SK-N-SH treated with all-trans-retinoic acid at 6 μM for 48 hours (cell line): ENCODE measurements around the gene MED29.

Experiments used
- ATAC-seq: fragments of 200-7000 bp; cut with Tn5 transposase; 3 replicates; pipeline ENCODE4 v1.9.1; 2020; ENCODE audit warnings: mild to moderate bottlenecking, moderate library complexity
- ARNTL ChIP-seq: fragments of 450-650 bp; formaldehyde crosslinking; IDR thresholded peaks from 2 replicates; pipeline ENCODE4 v1.5.0; 2020; ENCODE audit warnings: low read depth, mild to moderate bottlenecking, moderate library complexity, borderline replicate concordance
- BACH2 ChIP-seq: fragments of 250-450 bp; sonication (Bioruptor Pico); IDR thresholded peaks from 2 replicates; pipeline ENCODE4 v1.9.0; 2021; ENCODE audit warnings: mild to moderate bottlenecking, borderline replicate concordance
- CREB5 ChIP-seq: fragments of 250-450 bp; sonication (Bioruptor Pico); IDR thresholded peaks from 2 replicates; pipeline ENCODE4 v1.5.1; 2020; ENCODE audit warnings: low read depth, mild to moderate bottlenecking, moderate library complexity
- CSDC2 ChIP-seq: fragments of 250-450 bp; sonication (Bioruptor Pico); IDR thresholded peaks from 2 replicates; pipeline ENCODE4 v1.5.0; 2020; ENCODE audit warnings: mild to moderate bottlenecking, moderate library complexity
- CSRNP3 ChIP-seq: fragments of 250-450 bp; sonication (Bioruptor Pico); IDR thresholded peaks from 2 replicates; pipeline ENCODE4 v1.5.1; 2021; ENCODE audit warnings: mild to moderate bottlenecking, moderate library complexity
- ESRRG ChIP-seq: fragments of 250-450 bp; sonication (Bioruptor Pico); IDR thresholded peaks from 2 replicates; pipeline ENCODE4 v1.6.1; 2021; ENCODE audit warnings: mild to moderate bottlenecking
- GLIS3 ChIP-seq: fragments of 250-450 bp; sonication (Bioruptor Pico); IDR thresholded peaks from 2 replicates; pipeline ENCODE4 v1.5.0; 2020; ENCODE audit warnings: mild to moderate bottlenecking, moderate library complexity
- ISL1 ChIP-seq: fragments of 250-450 bp; sonication (Bioruptor Pico); IDR thresholded peaks from 2 replicates; pipeline ENCODE4 v2.1.2; 2022; ENCODE audit warnings: mild to moderate bottlenecking, moderate library complexity
- OSR1 ChIP-seq: fragments of 250-450 bp; sonication (Bioruptor Pico); IDR thresholded peaks from 2 replicates; pipeline ENCODE4 v1.8.0; 2022; ENCODE audit warnings: moderate library complexity, mild to moderate bottlenecking, inconsistent platforms
- POU6F1 ChIP-seq: fragments of 250-450 bp; sonication (Bioruptor Pico); IDR thresholded peaks from 2 replicates; pipeline ENCODE4 v1.8.0; 2021; ENCODE audit warnings: low read depth, mild to moderate bottlenecking, moderate library complexity, borderline replicate concordance
- PPARA ChIP-seq: fragments of 250-450 bp; sonication (Bioruptor Pico); IDR thresholded peaks from 2 replicates; pipeline ENCODE4 v1.5.0; 2020; ENCODE audit warnings: mild to moderate bottlenecking, borderline replicate concordance
- RARB ChIP-seq: fragments of 250-450 bp; sonication (Bioruptor Pico); IDR thresholded peaks from 2 replicates; pipeline ENCODE4 v1.8.0; 2021; ENCODE audit warnings: mild to moderate bottlenecking, moderate library complexity
- SNAI2 ChIP-seq: fragments of 250-450 bp; sonication (Bioruptor Pico); IDR thresholded peaks from 2 replicates; pipeline ENCODE4 v1.5.0; 2020; ENCODE audit warnings: mild to moderate bottlenecking, moderate library complexity
- TCF4 ChIP-seq: fragments of 250-450 bp; sonication (Bioruptor Pico); IDR thresholded peaks from 2 replicates; pipeline ENCODE4 v1.8.0; 2021; ENCODE audit warnings: mild to moderate bottlenecking, moderate library complexity, borderline replicate concordance
- TOX ChIP-seq: fragments of 250-450 bp; sonication (Bioruptor Pico); IDR thresholded peaks from 2 replicates; pipeline ENCODE4 v1.8.0; 2021; ENCODE audit warnings: mild to moderate bottlenecking, moderate library complexity, borderline replicate concordance
- TSHZ2 ChIP-seq: fragments of 250-450 bp; sonication (Bioruptor Pico); IDR thresholded peaks from 2 replicates; pipeline ENCODE4 v1.5.0; 2020; ENCODE audit warnings: mild to moderate bottlenecking, moderate library complexity
- ZC3H10 ChIP-seq: fragments of 250-450 bp; sonication (Bioruptor Pico); IDR thresholded peaks from 2 replicates; pipeline ENCODE4 v1.5.1; 2021; ENCODE audit warnings: mild to moderate bottlenecking, moderate library complexity
- ZFP3 ChIP-seq: fragments of 250-450 bp; sonication (Bioruptor Pico); IDR thresholded peaks from 2 replicates; pipeline ENCODE4 v1.5.0; 2020; ENCODE audit warnings: mild to moderate bottlenecking, moderate library complexity
- ZFP30 ChIP-seq: fragments of 450-650 bp; formaldehyde crosslinking; IDR thresholded peaks from 2 replicates; pipeline ENCODE4 v1.5.0; 2022; ENCODE audit warnings: mild to moderate bottlenecking, moderate library complexity
- ZNF565 ChIP-seq: fragments of 450-650 bp; formaldehyde crosslinking; conservative IDR thresholded peaks from 2 replicates; pipeline ENCODE4 v1.5.0; 2020; ENCODE audit warnings: low read depth, mild to moderate bottlenecking, moderate library complexity
- ZNF70 ChIP-seq: fragments of 450-650 bp; formaldehyde crosslinking; IDR thresholded peaks from 2 replicates; pipeline ENCODE4 v1.5.0; 2020; ENCODE audit warnings: mild to moderate bottlenecking, moderate library complexity
- ZNF8 ChIP-seq: fragments of 450-650 bp; formaldehyde crosslinking; IDR thresholded peaks from 2 replicates; pipeline ENCODE4 v1.5.0; 2020; ENCODE audit warnings: mild to moderate bottlenecking, moderate library complexity

The MED29 gene

GRCh38 chr19:39386557-39386956 lies 4.6 kb upstream of the MED29 start:
- TF ChIP-seq ZFP30 (CRISPR knock-in tag) = no peak
- TF ChIP-seq ISL1 (CRISPR knock-in tag) = no peak
- no peak for TF ChIP-seq TSHZ2 (CRISPR knock-in tag)
- no peak for TF ChIP-seq POU6F1 (CRISPR knock-in tag)
- TF ChIP-seq GLIS3 (CRISPR knock-in tag) = no peak
- TF ChIP-seq ZC3H10 (CRISPR knock-in tag) = no peak
- no peak for TF ChIP-seq ZNF70 (CRISPR knock-in tag)
- TF ChIP-seq, all 23 proteins: peak for 0

GRCh38 chr19:39388657-39389056 lies 2.5 kb upstream of the MED29 start:
- ATAC-seq = no peak
- TF ChIP-seq RARB (CRISPR knock-in tag) (no peak), ZNF8 (CRISPR knock-in tag) (no peak), GLIS3 (CRISPR knock-in tag) (no peak), TOX (no peak), CREB5 (no peak), CSDC2 (CRISPR knock-in tag) (no peak)

More at GRCh38 chr19:39386557-39386956, 4.6 kb upstream of the MED29 start:
- ATAC-seq = no peak

GRCh38 chr19:39389631-39390414 lies 1.4 kb upstream of the MED29 start:
- ATAC-seq = no peak
- TF ChIP-seq ZNF8 (CRISPR knock-in tag) (no peak), OSR1 (CRISPR knock-in tag) (no peak), CSRNP3 (CRISPR knock-in tag) (no peak), ESRRG (CRISPR knock-in tag) (no peak), ARNTL (CRISPR knock-in tag) (no peak), ZNF70 (CRISPR knock-in tag) (no peak), TCF4 (CRISPR knock-in tag) (no peak), CREB5 (no peak), ZC3H10 (CRISPR knock-in tag) (no peak), PPARA (CRISPR knock-in tag) (no peak), BACH2 (CRISPR knock-in tag) (no peak), ISL1 (CRISPR knock-in tag) (no peak), CSDC2 (CRISPR knock-in tag) (no peak), TSHZ2 (CRISPR knock-in tag) (no peak), ZFP3 (CRISPR knock-in tag) (no peak), GLIS3 (CRISPR knock-in tag) (no peak), RARB (CRISPR knock-in tag) (no peak), SNAI2 (no peak), POU6F1 (CRISPR knock-in tag) (no peak), ZNF565 (CRISPR knock-in tag) (no peak)
